Endodermal cell (in vitro differentiated cells): ENCODE data around the gene DCTN3. TPM values are rescaled to one million over a fixed set of nuclear protein-coding genes. Genes with fewer than 3 reads are reported as not detected.
A peak's percentile ranks its signal among the peaks of the same experiment; 100 is the strongest.

Experiments used
- DNase-seq: peaks from one replicate; pipeline ENCODE4 v3.0.0-alpha.2; 2017
- H3K27ac ChIP-seq: 2 replicates; pipeline ENCODE4 v1.5.1; 2013; ENCODE audit warnings: mild to moderate bottlenecking, low read depth, low read length, moderate library complexity
- H3K27me3 ChIP-seq: 2 replicates; pipeline ENCODE4 v1.6.1; 2013; ENCODE audit warnings: mild to moderate bottlenecking, low read length, moderate library complexity; ENCODE audit not compliant: insufficient read depth, control insufficient read depth, poor library complexity, severe bottlenecking
- H3K36me3 ChIP-seq: 2 replicates; pipeline ENCODE4 v1.7.0; 2013; ENCODE audit warnings: mild to moderate bottlenecking, low read length, moderate library complexity; ENCODE audit not compliant: control insufficient read depth, insufficient read depth
- H3K4me1 ChIP-seq: one replicate; pipeline ENCODE4 v1.7.0; 2013; ENCODE audit warnings: low read length; ENCODE audit not compliant: control insufficient read depth, insufficient read depth
- H3K4me3 ChIP-seq: 2 replicates; pipeline ENCODE4 v1.5.1; 2013; ENCODE audit warnings: mild to moderate bottlenecking, low read length, moderate library complexity
- H3K9ac ChIP-seq: 2 replicates; pipeline ENCODE4 v1.6.1; 2013; ENCODE audit warnings: mild to moderate bottlenecking, low read length, moderate library complexity; ENCODE audit not compliant: poor library complexity, severe bottlenecking; ENCODE audit errors: extremely low read depth
- H3K9me3 ChIP-seq: 2 replicates; pipeline ENCODE4 v1.6.1; 2013; ENCODE audit warnings: mild to moderate bottlenecking, low read length, moderate library complexity; ENCODE audit not compliant: control insufficient read depth
- H3K27ac Mint-ChIP-seq: 2 replicates; pipeline ENCODE4 v1.8.0; 2020; ENCODE audit warnings: mixed read lengths
- H3K27me3 Mint-ChIP-seq: 2 replicates; pipeline ENCODE4 v1.8.0; 2021; ENCODE audit warnings: mild to moderate bottlenecking, mixed read lengths; ENCODE audit not compliant: insufficient read depth
- H3K36me3 Mint-ChIP-seq: 2 replicates; pipeline ENCODE4 v1.8.0; 2020; ENCODE audit warnings: low read depth, mixed read lengths
- H3K4me1 Mint-ChIP-seq: 2 replicates; pipeline ENCODE4 v1.8.0; 2020; ENCODE audit warnings: mixed read lengths
- H3K4me3 Mint-ChIP-seq: 2 replicates; pipeline ENCODE4 v1.8.0; 2020; ENCODE audit warnings: mild to moderate bottlenecking, moderate library complexity, mixed read lengths
- H3K9me3 Mint-ChIP-seq: 2 replicates; pipeline ENCODE4 v1.8.0; 2020; ENCODE audit warnings: mild to moderate bottlenecking, mixed read lengths
- WGBS, 2 experiments: methylation state at CpG; one replicate each; pipeline versions ENCODE4 v1.1.5 to v1.1.7; 2013; ENCODE audit warnings: missing lambda C conversion rate in 2 of 2, mixed read lengths in 1 of 2; ENCODE audit not compliant: insufficient coverage in 1 of 2, insufficient read length in 1 of 2; 5-methylcytosine and 5-hydroxymethylcytosine counted together
- total RNA-seq, 2 donors: library from RNA; stranded (reverse); fragmentation: NEBNext Ultra II Directional in 1 of 2; extraction: Animal tissue kit (Norgen Biotek cat#: 25700) in 1 of 2; gene quantifications; 2 replicates in 1 of 2; 3 replicates in 1 of 2; pipeline ENCODE4 v1.2.1, GENCODE V29; 2021
- TF ChIP-seq, protein P1 (sequence below): fragments of 200-600 bp; sonication (generic); conservative IDR thresholded peaks from 2 replicates; pipeline ENCODE4 v1.5.0; 2021; ENCODE audit warnings: antibody characterized with exemption, mild to moderate bottlenecking

Gene DCTN3
- total RNA-seq, 2 donors from 2014 or later: 51.9 to 53.6 TPM

DNA sequence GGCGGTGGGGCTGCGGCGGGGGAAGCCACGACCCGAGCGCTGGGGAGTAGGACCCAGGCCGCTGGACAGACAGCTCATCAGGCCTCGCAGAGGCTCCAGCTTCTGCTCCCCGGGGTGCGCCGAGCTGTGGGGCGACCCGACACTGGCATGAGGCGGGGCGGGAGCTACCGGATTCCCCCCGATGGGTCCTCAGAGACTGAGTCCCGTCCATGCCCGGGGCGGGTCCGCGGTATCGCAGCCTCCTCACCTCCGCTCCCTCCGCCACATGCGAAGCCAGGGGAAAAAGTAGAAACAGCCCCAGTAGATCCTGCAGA lies 44.7 kb upstream of the DCTN3 start:
- H3K27ac ChIP-seq: no peak overlapping the region
- Mint-ChIP-seq H3K4me3 (peak overlapping the region; percentile 86), H3K4me1 (peaks cover 30% of the 10 kb centered on the region), H3K36me3 (peaks cover 15% of the 10 kb centered on the region), H3K27ac (no peak overlapping the region), H3K9me3 (peaks cover 10% of the 10 kb centered on the region), H3K27me3 (peaks cover 7% of the 10 kb centered on the region)
- peaks cover 11% of the 10 kb centered on the region for H3K4me1 ChIP-seq
- no peak for DNase-seq
- H3K9ac ChIP-seq: no peak overlapping the region
- no peaks in the 10 kb centered on the region for H3K27me3 ChIP-seq
- peak overlapping the region; percentile 84 for H3K4me3 ChIP-seq
- 1 to 4% methylated on average over 5 to 26 of the region's 26 CpGs for WGBS, 2 experiments
- H3K36me3 ChIP-seq: peaks cover 11% of the 10 kb centered on the region
- TF ChIP-seq, protein P1, sequence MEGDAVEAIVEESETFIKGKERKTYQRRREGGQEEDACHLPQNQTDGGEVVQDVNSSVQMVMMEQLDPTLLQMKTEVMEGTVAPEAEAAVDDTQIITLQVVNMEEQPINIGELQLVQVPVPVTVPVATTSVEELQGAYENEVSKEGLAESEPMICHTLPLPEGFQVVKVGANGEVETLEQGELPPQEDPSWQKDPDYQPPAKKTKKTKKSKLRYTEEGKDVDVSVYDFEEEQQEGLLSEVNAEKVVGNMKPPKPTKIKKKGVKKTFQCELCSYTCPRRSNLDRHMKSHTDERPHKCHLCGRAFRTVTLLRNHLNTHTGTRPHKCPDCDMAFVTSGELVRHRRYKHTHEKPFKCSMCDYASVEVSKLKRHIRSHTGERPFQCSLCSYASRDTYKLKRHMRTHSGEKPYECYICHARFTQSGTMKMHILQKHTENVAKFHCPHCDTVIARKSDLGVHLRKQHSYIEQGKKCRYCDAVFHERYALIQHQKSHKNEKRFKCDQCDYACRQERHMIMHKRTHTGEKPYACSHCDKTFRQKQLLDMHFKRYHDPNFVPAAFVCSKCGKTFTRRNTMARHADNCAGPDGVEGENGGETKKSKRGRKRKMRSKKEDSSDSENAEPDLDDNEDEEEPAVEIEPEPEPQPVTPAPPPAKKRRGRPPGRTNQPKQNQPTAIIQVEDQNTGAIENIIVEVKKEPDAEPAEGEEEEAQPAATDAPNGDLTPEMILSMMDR: no peak
- H3K9me3 ChIP-seq: peaks cover 11% of the 10 kb centered on the region

DNA sequence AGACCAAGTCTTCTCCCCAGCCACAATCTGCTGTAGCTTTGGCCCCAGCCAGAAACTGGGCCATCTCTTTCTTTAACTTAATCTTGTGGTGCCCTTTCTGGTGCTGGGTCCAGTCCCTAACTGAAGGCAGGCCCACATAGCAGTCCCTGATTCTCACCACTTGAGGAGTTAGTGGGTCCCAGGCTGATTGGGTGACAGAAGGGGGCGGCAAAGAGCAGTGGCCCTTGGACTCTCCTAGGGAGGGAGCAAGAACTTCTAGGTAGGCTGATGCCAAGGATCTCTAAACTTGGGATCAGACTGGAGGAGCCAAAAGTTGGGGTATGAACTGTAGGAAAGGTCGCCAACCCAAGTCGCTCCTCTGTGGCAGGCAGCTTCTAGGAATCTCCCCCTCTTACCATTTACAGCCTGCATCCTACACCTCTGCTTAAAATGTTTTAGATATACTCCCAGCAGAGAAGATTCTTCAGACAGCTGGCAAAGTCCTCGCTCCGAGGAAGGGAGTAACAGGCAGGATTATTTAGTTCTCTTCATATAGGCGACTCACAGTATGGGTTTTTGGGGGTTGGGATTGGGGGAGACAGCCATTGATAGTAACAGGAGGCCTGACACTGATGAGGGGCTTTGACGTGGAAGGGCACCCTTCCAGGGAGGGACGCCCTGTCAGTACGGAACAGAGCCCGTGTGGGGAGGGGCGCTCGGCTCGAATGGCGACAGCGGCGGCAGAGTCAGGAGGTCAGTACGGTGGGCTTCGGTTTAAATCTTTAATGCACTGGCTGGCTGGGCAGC lies 44.2 kb upstream of the DCTN3 start:
- Histone ChIP-seq H3K27ac (no peak overlapping the region), H3K9me3 (peaks cover 5% of the 10 kb centered on the region), H3K4me1 (peaks cover 11% of the 10 kb centered on the region), H3K4me3 (peak overlapping the region; percentile 84), H3K9ac (no peak overlapping the region), H3K36me3 (peaks cover 6% of the 10 kb centered on the region), H3K27me3 (no peaks in the 10 kb centered on the region)
- Mint-ChIP-seq H3K4me1 (peaks cover 30% of the 10 kb centered on the region), H3K9me3 (peaks cover 4% of the 10 kb centered on the region), H3K27ac (peak overlapping the region; percentile 85), H3K36me3 (peaks cover 10% of the 10 kb centered on the region), H3K27me3 (peaks cover 6% of the 10 kb centered on the region), H3K4me3 (peak overlapping the region; percentile 86)
- TF ChIP-seq, protein P1: peak; percentile 96
- 10 to 12% methylated on average over 8 to 18 of the region's 18 CpGs for WGBS, 2 experiments
- peak; percentile 97 for DNase-seq

DNA sequence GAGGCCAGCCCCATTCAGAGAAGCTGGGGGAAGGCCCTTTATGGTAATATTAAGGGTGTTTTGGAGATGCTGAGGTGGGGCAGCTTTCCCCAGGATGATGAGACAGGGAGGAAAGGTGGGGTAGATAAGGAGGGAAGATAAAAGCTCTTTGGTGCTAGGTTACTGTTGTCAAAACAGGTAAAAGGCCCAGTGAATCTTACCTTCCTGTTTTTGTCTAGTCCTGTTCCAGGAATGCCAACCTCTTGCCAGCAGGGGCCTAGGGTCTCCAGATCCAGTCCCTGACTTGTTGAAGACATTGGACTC lies 43.0 kb upstream of the DCTN3 start:
- Histone ChIP-seq H3K27me3 (no peaks in the 10 kb centered on the region), H3K9ac (no peak overlapping the region), H3K4me3 (no peak overlapping the region), H3K4me1 (peaks cover 11% of the 10 kb centered on the region), H3K9me3 (no peaks in the 10 kb centered on the region), H3K36me3 (no peaks in the 10 kb centered on the region), H3K27ac (no peak overlapping the region)
- no peak for DNase-seq
- no peaks in the 10 kb centered on the region for H3K36me3 Mint-ChIP-seq
- no peak overlapping the region for H3K27ac Mint-ChIP-seq
- peaks cover 6% of the 10 kb centered on the region for H3K27me3 Mint-ChIP-seq
- H3K9me3 Mint-ChIP-seq: no peaks in the 10 kb centered on the region
- TF ChIP-seq, protein P1: no peak
- H3K4me3 Mint-ChIP-seq: no peak overlapping the region
- peaks cover 20% of the 10 kb centered on the region for H3K4me1 Mint-ChIP-seq
